Calu3 (cell line): ENCODE results near the gene ERMP1. TPM values are rescaled to one million over a fixed set of nuclear protein-coding genes. Genes with fewer than 3 reads are reported as not detected.

ENCODE experiments used
- BruUV-seq: library from RNA; stranded (reverse); fragments of 400-500 nt; replicated peaks from 2 replicates; lab custom pipeline; 2021; lab: Mats Ljungman, UMichigan
- CTCF ChIA-PET: fragments of 300-600 bp; sonication (Branson Sonifier 250); formaldehyde crosslinking; loops from one replicate; lab custom pipeline; 2022; ENCODE audit warnings: antibody characterized with exemption; lab: Charles Lee
- DNase-seq: peaks from one replicate; pipeline ENCODE4 v3.0.0; 2022
- H3K27ac Mint-ChIP-seq: one replicate; pipeline ENCODE4 v1.8.0; 2022; ENCODE audit warnings: mixed read lengths; ENCODE audit not compliant: unreplicated experiment
- H3K27me3 Mint-ChIP-seq: one replicate; pipeline ENCODE4 v1.8.0; 2022; ENCODE audit warnings: mixed read lengths; ENCODE audit not compliant: unreplicated experiment
- H3K36me3 Mint-ChIP-seq: one replicate; pipeline ENCODE4 v1.8.0; 2022; ENCODE audit warnings: mild to moderate bottlenecking, moderate library complexity, mixed read lengths; ENCODE audit not compliant: insufficient read depth, unreplicated experiment
- H3K4me1 Mint-ChIP-seq: one replicate; pipeline ENCODE4 v1.8.0; 2022; ENCODE audit warnings: mild to moderate bottlenecking, low read depth, mixed read lengths; ENCODE audit not compliant: unreplicated experiment
- H3K4me3 Mint-ChIP-seq: one replicate; pipeline ENCODE4 v1.8.0; 2022; ENCODE audit warnings: mild to moderate bottlenecking, low read depth, moderate library complexity, mixed read lengths; ENCODE audit not compliant: unreplicated experiment
- H3K9me3 Mint-ChIP-seq: one replicate; pipeline ENCODE4 v1.8.0; 2022; ENCODE audit warnings: low read depth, mixed read lengths; ENCODE audit not compliant: unreplicated experiment
- intact Hi-C: fragments of 100-400 bp; cut with micrococcal nuclease; formaldehyde crosslinking; loops from one replicate; pipeline ENCODE4 v1.10.0; 2022; ENCODE audit not compliant: unreplicated experiment
- total RNA-seq: library from RNA; stranded (reverse); gene quantifications from 2 replicates; pipeline ENCODE4 v1.2.3, GENCODE V29; 2022
- TF ChIP-seq, protein P1 (sequence below): fragments of 200-600 bp; IDR thresholded peaks from one replicate; pipeline ENCODE4 v1.8.0; 2022; ENCODE audit warnings: antibody characterized with exemption; ENCODE audit not compliant: unreplicated experiment

The ERMP1 gene
- total RNA-seq, 1 experiment from 2014 or later = 28.4 TPM

DNA sequence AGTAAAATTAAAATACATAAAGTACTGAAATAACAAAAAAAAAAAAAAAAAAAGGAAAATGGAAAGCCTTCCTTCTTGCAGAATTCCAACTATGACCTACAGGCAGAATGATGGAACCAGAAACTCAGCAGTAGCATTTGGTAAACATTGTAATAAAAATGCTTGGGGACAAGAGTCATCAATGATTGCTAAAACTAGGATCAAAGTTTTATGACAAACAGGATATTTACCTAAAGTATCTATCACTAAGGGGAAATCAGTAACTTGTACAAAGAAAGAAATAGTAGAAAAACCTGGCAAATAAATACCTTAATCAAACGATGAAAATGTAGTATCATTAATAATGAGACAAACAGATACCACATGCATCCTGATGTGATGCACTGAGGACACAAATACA is 17.5 kb downstream of the ERMP1 start:
- TF ChIP-seq, protein P1, sequence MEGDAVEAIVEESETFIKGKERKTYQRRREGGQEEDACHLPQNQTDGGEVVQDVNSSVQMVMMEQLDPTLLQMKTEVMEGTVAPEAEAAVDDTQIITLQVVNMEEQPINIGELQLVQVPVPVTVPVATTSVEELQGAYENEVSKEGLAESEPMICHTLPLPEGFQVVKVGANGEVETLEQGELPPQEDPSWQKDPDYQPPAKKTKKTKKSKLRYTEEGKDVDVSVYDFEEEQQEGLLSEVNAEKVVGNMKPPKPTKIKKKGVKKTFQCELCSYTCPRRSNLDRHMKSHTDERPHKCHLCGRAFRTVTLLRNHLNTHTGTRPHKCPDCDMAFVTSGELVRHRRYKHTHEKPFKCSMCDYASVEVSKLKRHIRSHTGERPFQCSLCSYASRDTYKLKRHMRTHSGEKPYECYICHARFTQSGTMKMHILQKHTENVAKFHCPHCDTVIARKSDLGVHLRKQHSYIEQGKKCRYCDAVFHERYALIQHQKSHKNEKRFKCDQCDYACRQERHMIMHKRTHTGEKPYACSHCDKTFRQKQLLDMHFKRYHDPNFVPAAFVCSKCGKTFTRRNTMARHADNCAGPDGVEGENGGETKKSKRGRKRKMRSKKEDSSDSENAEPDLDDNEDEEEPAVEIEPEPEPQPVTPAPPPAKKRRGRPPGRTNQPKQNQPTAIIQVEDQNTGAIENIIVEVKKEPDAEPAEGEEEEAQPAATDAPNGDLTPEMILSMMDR = no peak
- H3K9me3 Mint-ChIP-seq = no peaks in the 10 kb centered on the region
- no peak overlapping the region for H3K4me3 Mint-ChIP-seq
- H3K36me3 Mint-ChIP-seq = peaks cover 9% of the 10 kb centered on the region
- CTCF ChIA-PET = no interaction called here
- intact Hi-C loops = no loop called here
- no peak overlapping the region for H3K27ac Mint-ChIP-seq
- no peaks in the 10 kb centered on the region for H3K27me3 Mint-ChIP-seq
- BruUV-seq = no TSS peak
- peaks cover 13% of the 10 kb centered on the region for H3K4me1 Mint-ChIP-seq
- no peak for DNase-seq

DNA sequence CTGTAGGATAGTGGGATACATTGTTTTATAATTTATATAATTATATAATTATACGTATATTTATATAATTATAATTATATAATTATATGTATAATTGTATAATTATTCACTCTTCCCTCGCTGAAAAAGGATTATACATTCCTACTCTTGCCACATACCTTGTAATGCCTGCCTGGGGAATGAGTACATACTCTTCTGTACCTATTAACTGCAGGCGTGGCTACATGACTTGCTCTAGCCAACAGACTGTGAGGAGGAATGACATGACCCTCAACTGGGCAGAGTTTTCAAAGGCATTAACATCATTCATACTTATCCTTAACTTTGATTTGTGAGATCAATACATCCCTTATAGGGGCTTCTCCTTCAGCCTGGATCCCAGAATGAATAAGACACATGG is 19.1 kb downstream of the ERMP1 start:
- Mint-ChIP-seq H3K9me3 (no peaks in the 10 kb centered on the region), H3K4me3 (no peak overlapping the region), H3K27me3 (no peaks in the 10 kb centered on the region), H3K27ac (no peak overlapping the region), H3K36me3 (peaks cover 9% of the 10 kb centered on the region), H3K4me1 (peaks cover 13% of the 10 kb centered on the region)
- CTCF ChIA-PET = no interaction called here
- TF ChIP-seq, protein P1 = no peak
- no peak for DNase-seq
- BruUV-seq = no TSS peak
- intact Hi-C loops = no loop called here

DNA sequence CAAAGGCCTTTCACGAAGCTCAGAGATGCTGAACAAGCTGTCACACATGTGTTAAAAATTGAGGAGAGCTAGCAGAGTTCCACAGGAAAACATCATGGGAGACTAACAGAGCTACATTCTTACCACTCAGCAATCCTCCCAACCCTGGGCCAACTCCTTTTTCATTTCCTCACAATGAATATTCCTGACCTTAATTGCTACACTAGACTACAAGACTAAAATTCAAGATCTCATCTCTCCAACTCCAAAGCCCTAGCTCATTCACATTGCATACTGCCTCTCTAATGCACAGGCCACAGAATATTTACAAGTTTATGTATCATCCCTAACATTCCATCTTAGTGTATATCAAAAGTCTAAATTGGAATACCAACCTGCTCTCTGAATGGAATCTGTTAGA is 21.2 kb downstream of the ERMP1 start:
- CTCF ChIA-PET = no interaction called here
- no peak for DNase-seq
- no peak overlapping the region for H3K27ac Mint-ChIP-seq
- TF ChIP-seq, protein P1 = no peak
- no TSS peak for BruUV-seq
- intact Hi-C loops = no loop called here
- no peaks in the 10 kb centered on the region for H3K36me3 Mint-ChIP-seq
- no peaks in the 10 kb centered on the region for H3K4me1 Mint-ChIP-seq
- H3K9me3 Mint-ChIP-seq = no peaks in the 10 kb centered on the region
- H3K27me3 Mint-ChIP-seq = no peaks in the 10 kb centered on the region
- H3K4me3 Mint-ChIP-seq = no peak overlapping the region

DNA sequence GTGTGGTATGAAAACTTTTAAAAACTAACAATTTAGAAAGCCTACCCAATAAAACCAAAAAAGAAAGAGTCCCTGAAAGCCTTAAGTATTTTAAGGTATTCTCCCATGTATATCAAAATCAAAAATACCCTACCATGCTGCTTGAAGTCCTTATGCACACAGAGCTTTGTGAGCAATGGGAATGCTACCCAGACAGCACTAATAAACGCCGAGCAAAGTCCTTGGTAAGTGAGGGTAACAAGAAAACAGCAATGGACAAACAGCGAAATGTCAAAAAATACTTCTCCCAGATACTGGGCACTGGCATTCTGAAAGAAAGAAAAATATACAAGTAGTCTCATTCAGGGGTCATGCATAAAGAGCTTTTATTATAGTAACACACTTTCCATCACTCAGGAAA is 27.4 kb downstream of the ERMP1 start:
- CTCF ChIA-PET = no interaction called here
- BruUV-seq = no TSS peak
- Mint-ChIP-seq H3K27ac (no peak overlapping the region), H3K27me3 (no peaks in the 10 kb centered on the region), H3K36me3 (no peaks in the 10 kb centered on the region), H3K9me3 (no peaks in the 10 kb centered on the region), H3K4me1 (no peaks in the 10 kb centered on the region), H3K4me3 (no peak overlapping the region)
- TF ChIP-seq, protein P1 = no peak
- no peak for DNase-seq
- intact Hi-C loops = no loop called here
